ENCODE measurements around the gene RPS6KB2.
"Not testable (repeated sequence)": the region's sequence is repeated elsewhere in the genome, so short reads cannot be mapped to it uniquely, and the experiment has no call there.

The RPS6KB2 gene

GRCh38 chr11:67397986-67398660 is 30.2 kb upstream of the RPS6KB2 start:
- DNase-seq, result no peak

- no peak for DNase-seq
These were observed 29.4 kb upstream of the RPS6KB2 start for GRCh38 chr11:67398661-67399563.

GRCh38 chr11:67400251-67400941 is 27.9 kb upstream of the RPS6KB2 start:
- DNase-seq, result no peak

- no peak for DNase-seq
These were observed 27.3 kb upstream of the RPS6KB2 start for GRCh38 chr11:67400942-67401494.

- DNase-seq, result peak; percentile 66
These were observed 26.7 kb upstream of the RPS6KB2 start, which contains the start of gene PPP1CA for GRCh38 chr11:67401495-67402191. Gene PPP1CA, minus strand, starts transcription at chr11:67401858. Its CDS starts 76 bp downstream, at chr11:67401782.

GRCh38 chr11:67402192-67402839 is 26.0 kb upstream of the RPS6KB2 start:
- not testable (repeated sequence) for DNase-seq

- not testable (repeated sequence) for DNase-seq
These were observed 25.2 kb upstream of the RPS6KB2 start for GRCh38 chr11:67403085-67403484.

GRCh38 chr11:67404515-67405195 is 23.6 kb upstream of the RPS6KB2 start:
- DNase-seq, result no peak

- no peak for DNase-seq
These were observed 23.1 kb upstream of the RPS6KB2 start for GRCh38 chr11:67405196-67405567.

GRCh38 chr11:67405688-67406339 is 22.5 kb upstream of the RPS6KB2 start:
- DNase-seq, result no peak

GRCh38 chr11:67406420-67406968 is 21.8 kb upstream of the RPS6KB2 start:
- DNase-seq, result no peak

- DNase-seq, result no peak
These were observed 21.2 kb upstream of the RPS6KB2 start for GRCh38 chr11:67406969-67407687.

GRCh38 chr11:67407688-67408163 is 20.6 kb upstream of the RPS6KB2 start:
- DNase-seq, result no peak

GRCh38 chr11:67408437-67409200 is 19.7 kb upstream of the RPS6KB2 start:
- no peak for DNase-seq

GRCh38 chr11:67409261-67409666 is 19.0 kb upstream of the RPS6KB2 start:
- no peak for DNase-seq

- DNase-seq, result no peak
These were observed 18.4 kb upstream of the RPS6KB2 start for GRCh38 chr11:67409781-67410368.

GRCh38 chr11:67410369-67410831 is 17.9 kb upstream of the RPS6KB2 start:
- DNase-seq, result no peak

Measured in NCI-H1048 (cell line).